HL-60 (cell line): Measurements from ENCODE around the gene ABO.

ENCODE experiments used
- CTCF ChIP-seq: IDR thresholded peaks from one replicate; pipeline ENCODE4 v1.5.1; 2011; ENCODE audit warnings: low read length, control low read depth, inconsistent platforms; ENCODE audit not compliant: insufficient read depth
- GABPA ChIP-seq: IDR thresholded peaks from 2 replicates; pipeline ENCODE4 v1.6.1; 2012; ENCODE audit warnings: low read depth
- POLR2AphosphoS5 ChIP-seq: IDR thresholded peaks from 2 replicates; pipeline ENCODE4 v1.6.1; 2012; ENCODE audit warnings: low read depth
- REST ChIP-seq: IDR thresholded peaks from 2 replicates; pipeline ENCODE4 v1.6.1; 2012; ENCODE audit warnings: low read depth; ENCODE audit not compliant: insufficient replicate concordance

- TF ChIP-seq CTCF (no peak), REST (no peak), POLR2AphosphoS5 (no peak), GABPA (no peak)
Observed at GRCh38 chr9:133237035-133237731, 37.8 kb downstream of the ABO start.
